Fibroblast of pulmonary artery (primary cell): ENCODE data around the gene MAPK8IP3.

ENCODE experiments used
- DNase-seq: peaks from one replicate; pipeline ENCODE4 v3.0.0-alpha.2; 2010; ENCODE audit warnings: low read depth
- H3K4me3 ChIP-seq: replicated peaks from 2 replicates; pipeline ENCODE4 v1.5.1; 2011; ENCODE audit warnings: low read depth, mild to moderate bottlenecking, control low read depth, low read length, moderate library complexity
- TF ChIP-seq, protein P1 (sequence below): IDR thresholded peaks from 2 replicates; pipeline ENCODE4 v1.5.1; 2011; ENCODE audit warnings: mild to moderate bottlenecking, control low read depth, low read length, inconsistent platforms; ENCODE audit errors: missing control alignments

The MAPK8IP3 gene

DNA sequence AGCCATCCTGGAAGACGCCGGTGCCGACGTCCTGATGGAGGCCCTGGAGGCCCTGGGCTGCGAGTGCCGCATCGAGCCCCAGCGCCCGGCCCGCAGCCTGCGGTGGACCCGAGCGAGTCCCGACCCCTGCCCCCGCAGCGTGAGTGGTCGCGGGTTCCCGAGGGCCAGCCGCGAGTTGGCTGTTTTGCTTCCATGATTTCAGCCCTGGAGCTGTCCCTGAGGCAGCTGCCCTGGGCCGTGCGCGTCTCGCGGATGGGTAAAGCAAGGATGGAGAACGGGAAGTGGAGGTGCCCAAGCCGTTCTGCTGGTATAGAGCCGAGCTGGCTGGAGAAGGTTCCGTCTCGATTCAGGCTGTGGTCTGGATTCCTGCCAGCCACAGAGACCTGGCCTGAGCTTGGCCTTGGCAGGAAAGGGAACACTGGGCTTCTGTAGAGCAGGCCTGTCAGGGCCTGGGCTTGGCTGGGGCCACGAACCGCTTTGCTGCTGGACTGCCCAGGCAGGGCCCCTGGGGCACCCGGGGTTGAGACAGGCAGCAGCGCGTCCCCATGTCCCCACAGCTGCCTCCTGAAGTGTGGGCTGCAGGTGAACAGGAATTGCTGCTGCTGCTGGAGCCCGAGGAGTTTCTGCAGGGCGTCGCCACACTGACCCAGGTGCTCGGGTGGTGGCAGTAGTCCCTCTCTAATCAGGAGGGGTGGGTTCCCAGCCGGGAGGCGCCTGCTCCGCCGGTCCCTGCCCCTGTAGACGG, 67.9 kb downstream of the MAPK8IP3 start:
- peak overlapping the region; percentile 74 for H3K4me3 ChIP-seq
- TF ChIP-seq, protein P1, sequence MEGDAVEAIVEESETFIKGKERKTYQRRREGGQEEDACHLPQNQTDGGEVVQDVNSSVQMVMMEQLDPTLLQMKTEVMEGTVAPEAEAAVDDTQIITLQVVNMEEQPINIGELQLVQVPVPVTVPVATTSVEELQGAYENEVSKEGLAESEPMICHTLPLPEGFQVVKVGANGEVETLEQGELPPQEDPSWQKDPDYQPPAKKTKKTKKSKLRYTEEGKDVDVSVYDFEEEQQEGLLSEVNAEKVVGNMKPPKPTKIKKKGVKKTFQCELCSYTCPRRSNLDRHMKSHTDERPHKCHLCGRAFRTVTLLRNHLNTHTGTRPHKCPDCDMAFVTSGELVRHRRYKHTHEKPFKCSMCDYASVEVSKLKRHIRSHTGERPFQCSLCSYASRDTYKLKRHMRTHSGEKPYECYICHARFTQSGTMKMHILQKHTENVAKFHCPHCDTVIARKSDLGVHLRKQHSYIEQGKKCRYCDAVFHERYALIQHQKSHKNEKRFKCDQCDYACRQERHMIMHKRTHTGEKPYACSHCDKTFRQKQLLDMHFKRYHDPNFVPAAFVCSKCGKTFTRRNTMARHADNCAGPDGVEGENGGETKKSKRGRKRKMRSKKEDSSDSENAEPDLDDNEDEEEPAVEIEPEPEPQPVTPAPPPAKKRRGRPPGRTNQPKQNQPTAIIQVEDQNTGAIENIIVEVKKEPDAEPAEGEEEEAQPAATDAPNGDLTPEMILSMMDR, result no peak
- no peak for DNase-seq

DNA sequence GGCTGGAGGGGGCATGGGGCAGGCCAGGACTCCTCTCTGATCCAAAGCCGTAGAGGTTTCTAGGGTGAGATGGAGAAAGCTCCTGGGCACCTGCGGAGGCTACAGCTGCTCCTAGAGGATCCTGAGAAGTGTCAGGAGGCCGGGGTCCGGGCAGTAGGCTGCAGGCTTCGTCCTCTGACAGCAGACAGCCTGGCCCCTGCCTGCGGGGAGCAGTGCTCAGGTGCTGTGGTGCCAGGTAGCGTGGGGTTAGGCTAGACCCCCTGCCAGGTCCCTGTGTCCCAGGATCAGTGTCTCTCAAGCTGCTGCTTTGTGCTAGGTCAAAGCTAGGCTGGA, 68.4 kb downstream of the MAPK8IP3 start:
- peak overlapping the region; percentile 74 for H3K4me3 ChIP-seq
- TF ChIP-seq, protein P1, result no peak
- no peak for DNase-seq

DNA sequence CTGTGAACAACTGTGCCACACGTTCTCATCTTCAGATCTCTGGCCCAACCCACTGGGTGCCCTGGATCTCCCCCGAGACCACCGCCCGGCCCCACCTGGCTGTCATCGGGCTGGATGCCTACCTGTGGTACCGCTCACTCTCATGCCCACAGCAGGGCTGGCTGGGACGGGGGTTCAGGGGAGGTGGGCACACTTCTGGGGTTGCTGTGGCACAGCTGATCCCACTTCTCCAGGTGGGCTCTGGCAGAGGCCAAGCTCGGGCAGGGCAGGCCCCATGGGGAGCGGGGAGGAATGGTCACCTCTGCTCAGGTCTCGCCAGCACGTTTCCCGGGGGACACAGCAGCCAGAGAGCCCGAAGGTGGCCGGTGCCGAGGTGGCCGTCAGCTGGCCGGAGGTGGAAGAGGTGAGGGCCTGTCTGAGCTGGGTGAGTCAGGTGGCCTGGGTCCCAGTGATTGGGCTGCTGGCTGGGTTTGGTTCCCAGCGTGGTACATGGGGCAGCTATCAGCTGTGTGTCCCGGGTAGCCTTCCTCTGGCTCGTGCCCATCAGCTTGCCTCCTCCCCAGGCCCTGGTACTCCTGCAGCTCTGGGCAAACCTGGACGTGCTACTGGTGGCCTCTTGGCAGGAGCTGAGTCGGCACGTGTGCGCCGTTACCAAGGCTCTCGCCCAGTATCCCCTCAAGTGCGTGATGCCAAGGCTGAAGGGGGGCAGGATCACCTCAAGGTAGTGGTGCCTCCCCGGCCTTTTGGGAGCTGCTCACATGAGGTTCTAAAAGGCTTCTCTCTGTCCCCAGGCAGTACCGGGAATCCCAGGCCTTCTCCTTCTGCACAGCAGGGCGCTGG, 69.2 kb downstream of the MAPK8IP3 start:
- H3K4me3 ChIP-seq, result no peak overlapping the region
- DNase-seq, result no peak
- TF ChIP-seq, protein P1, result no peak

DNA sequence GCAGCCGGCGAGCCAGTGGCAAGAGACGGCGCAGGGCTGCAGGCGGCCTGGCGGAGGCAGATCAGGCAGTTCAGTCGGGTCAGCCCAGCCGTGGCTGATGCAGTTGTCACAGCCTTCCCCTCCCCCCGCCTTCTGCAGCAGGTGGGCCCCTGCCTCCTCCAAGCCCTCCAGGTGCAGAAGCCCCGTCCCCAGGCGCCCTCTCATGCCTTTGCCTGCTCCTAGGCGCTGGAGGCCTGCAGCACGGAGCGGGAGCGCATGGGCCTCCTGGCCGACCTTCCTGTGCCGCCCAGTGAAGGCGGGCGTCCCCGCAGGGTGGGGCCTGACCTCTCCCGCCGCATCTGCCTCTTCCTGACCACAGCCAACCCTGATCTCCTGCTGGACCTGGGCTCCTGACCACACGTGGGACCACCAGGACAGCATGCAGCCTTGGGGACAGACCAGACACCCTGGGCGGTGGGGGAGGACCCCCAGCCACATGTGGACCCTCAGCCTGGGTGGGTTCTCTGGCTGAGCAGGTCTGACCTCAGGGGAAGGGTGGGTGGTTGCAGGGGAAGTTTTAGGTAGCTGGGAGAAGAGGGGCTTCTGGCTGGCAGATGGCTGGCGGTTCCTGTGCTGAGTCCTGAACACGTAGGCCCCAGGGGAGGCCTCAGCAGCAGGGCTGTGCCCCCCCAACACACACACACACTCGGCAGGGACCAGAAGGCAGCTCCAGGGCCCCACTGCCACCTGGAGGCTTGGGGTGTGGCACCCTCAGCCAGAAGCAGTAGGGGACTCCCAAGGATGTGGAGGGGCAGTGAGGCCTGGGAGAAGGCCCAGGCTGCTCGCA, 70.1 kb downstream of the MAPK8IP3 start:
- no peak for DNase-seq
- TF ChIP-seq, protein P1, result no peak
- no peak overlapping the region for H3K4me3 ChIP-seq

DNA sequence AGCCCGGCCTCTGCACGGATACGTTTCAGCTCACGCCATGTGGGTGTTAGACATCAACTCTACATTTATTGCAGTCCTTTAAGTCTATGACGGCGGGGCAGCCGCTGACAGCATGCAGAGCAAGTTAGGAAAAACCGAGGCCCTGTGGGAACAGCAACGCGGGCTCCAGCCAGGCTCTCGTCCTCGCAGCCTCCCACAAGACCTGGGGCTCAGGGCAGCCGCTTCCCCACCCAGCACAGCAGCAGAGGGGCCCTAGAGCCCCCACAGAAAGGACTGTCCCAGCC, 70.6 kb downstream of the MAPK8IP3 start:
- no peak for DNase-seq
- no peak overlapping the region for H3K4me3 ChIP-seq
- TF ChIP-seq, protein P1, result no peak

DNA sequence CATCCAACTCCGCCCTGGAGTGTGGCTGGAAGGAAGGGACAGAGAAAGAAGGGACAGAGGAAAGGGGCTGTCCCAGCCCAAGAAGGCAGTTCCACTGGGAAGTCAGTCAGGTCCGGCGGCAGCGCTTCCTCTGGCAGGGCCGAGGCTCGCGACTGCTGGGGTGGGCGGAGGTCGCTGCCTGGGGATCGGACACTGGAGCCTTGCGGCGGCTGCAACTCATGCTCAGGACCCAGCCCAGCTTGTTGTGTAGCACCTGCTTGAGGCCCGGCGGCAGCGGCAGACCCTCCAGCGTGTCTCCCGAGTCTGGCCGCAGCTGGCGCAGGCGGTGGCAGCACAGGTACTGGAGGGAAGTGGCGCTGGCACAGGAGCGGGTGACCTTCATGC, 71.0 kb downstream of the MAPK8IP3 start:
- no peak overlapping the region for H3K4me3 ChIP-seq
- no peak for DNase-seq
- TF ChIP-seq, protein P1, result no peak
